Measurements from ENCODE around the gene MAGEA12. TPM values are rescaled to one million over a fixed set of nuclear protein-coding genes. Genes with fewer than 3 reads are reported as not detected.
"Not testable (repeated sequence)": the region's sequence is repeated elsewhere in the genome, so short reads cannot be mapped to it uniquely, and the experiment has no call there.

Gene MAGEA12
- total RNA-seq, result not detected

GRCh38 chrX:152733261-152733975 is at the start of gene MAGEA12, which contains the start of gene CSAG1:
Gene MAGEA12 (plus strand): TSS chrX:152733757. CDS start chrX:152736162, 2,405 bp downstream.
Gene CSAG1 (minus strand): TSS chrX:152733721. CDS start chrX:152732460, 1,261 bp downstream.
- ChIA-PET POLR2A (no interaction called here), CTCF (no interaction called here)
- H3K27me3 Mint-ChIP-seq, result peaks cover 3% of the 10 kb centered on the region
- no peak within 1 kb of the TSS for H3K27ac Mint-ChIP-seq
- no peaks in the 10 kb centered on the region for H3K9me3 Mint-ChIP-seq
- H3K36me3 Mint-ChIP-seq, result no peaks in the 10 kb centered on the region
- no peaks in the 10 kb centered on the region for H3K4me1 Mint-ChIP-seq (ENCODE audit: low read depth)
- no peak for DNase-seq
- H3K4me3 Mint-ChIP-seq, result no peak within 1 kb of the TSS
- intact Hi-C loops (cut with micrococcal nuclease), result no loop called here

DNA sequence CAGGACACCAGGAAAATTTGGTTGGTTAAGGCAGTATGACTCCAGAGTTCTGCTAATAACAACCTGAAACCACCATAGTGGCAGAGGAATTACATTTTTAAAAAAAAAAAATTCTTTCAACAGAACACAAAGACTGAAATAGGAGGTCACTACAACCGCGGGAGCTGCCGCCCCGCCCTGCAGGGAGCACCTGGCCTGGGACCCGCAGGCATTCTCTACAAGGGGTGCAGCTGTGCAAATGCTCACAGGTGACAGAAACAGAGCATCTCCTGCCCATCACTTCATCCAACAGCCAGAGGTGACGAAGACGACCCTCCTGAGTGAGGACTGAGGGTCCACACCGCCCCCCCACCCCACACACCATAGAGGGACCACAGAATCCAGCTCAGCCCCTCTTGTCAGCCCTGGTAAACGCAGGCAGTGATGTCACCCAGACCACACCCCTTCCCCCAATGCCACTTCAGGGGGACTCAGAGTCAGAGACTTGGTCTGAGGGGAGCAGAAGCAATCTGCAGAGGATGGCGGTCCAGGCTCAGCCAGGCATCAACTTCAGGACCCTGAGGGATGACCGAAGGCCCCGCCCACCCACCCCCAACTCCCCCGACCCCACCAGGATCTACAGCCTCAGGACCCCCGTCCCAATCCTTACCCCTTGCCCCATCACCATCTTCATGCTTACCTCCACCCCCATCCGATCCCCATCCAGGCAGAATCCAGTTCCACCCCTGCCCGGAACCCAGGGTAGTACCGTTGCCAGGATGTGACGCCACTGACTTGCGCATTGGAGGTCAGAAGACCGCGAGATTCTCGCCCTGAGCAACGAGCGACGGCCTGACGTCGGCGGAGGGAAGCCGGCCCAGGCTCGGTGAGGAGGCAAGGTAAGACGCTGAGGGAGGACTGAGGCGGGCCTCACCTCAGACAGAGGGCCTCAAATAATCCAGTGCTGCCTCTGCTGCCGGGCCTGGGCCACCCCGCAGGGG is 35.3 kb upstream of the MAGEA12 start, which contains the start of gene MAGEA3:
Gene MAGEA3, plus strand, starts transcription at position 843 of the 980 bp plus-strand sequence. CDS start 2,039 bp downstream, outside the sequence.
- H3K9me3 Mint-ChIP-seq; CTCF ChIA-PET; DNase-seq; H3K27me3 Mint-ChIP-seq; POLR2A ChIA-PET; intact Hi-C loops (cut with micrococcal nuclease); H3K4me3 Mint-ChIP-seq; H3K36me3 Mint-ChIP-seq; H3K27ac Mint-ChIP-seq; H3K4me1 Mint-ChIP-seq (ENCODE audit: low read depth): not testable (repeated sequence)

GRCh38 chrX:152700390-152700789 is 33.2 kb upstream of the MAGEA12 start:
- H3K4me1 Mint-ChIP-seq (ENCODE audit: low read depth); intact Hi-C loops (cut with micrococcal nuclease); CTCF ChIA-PET; H3K36me3 Mint-ChIP-seq; DNase-seq; H3K9me3 Mint-ChIP-seq; H3K27ac Mint-ChIP-seq; H3K27me3 Mint-ChIP-seq; POLR2A ChIA-PET; H3K4me3 Mint-ChIP-seq: not testable (repeated sequence)

DNA sequence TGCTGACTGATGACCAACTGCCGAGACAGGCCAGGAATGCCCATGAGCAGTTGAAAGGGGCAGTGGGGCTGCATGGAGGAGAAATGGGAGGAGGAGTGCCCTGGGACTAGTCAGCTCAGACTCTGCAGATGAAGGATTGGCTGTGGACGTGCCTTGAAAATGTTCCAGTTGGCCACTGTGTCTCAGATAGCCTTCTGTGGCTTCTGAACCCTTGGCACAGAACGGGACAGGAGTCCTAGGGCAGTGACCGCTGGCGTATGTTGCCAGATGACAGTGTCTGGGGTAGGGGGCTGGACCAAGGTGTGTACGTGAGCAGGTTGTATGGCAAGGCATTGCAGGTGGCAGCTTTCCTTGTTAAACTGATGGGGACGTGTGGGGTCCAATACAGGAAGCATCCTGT is 27.1 kb upstream of the MAGEA12 start:
- H3K27ac Mint-ChIP-seq; CTCF ChIA-PET; H3K27me3 Mint-ChIP-seq; H3K4me1 Mint-ChIP-seq (ENCODE audit: low read depth); H3K36me3 Mint-ChIP-seq; intact Hi-C loops (cut with micrococcal nuclease); H3K9me3 Mint-ChIP-seq; H3K4me3 Mint-ChIP-seq; POLR2A ChIA-PET; DNase-seq: not testable (repeated sequence)

DNA sequence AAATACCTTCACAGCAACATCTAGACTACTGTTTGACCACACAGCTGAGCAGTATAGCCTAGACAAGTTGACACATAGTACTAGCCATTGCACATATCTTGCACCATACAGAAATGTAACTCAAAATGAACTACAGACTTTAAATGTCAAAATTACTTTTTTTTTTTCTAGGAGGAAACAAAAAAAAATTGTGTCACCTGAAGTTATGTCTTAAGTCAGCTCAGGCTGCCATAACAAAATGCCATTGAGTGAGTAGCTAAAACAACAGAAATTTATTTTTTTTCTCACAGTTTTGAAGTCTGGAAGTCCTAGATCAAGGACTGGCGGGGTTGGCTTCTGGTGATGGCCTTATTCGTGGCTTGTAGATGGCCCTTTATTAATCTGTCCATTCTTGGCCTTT is 24.4 kb upstream of the MAGEA12 start, which contains the start of gene CSAG2:
Gene CSAG2, minus strand, starts transcription at position 101 of the 400 bp plus-strand sequence. CDS start 161 bp downstream, outside the sequence.
- H3K27me3 Mint-ChIP-seq; intact Hi-C loops (cut with micrococcal nuclease); H3K4me3 Mint-ChIP-seq; H3K36me3 Mint-ChIP-seq; POLR2A ChIA-PET; H3K4me1 Mint-ChIP-seq (ENCODE audit: low read depth); CTCF ChIA-PET; H3K27ac Mint-ChIP-seq; H3K9me3 Mint-ChIP-seq; DNase-seq: not testable (repeated sequence)

DNA sequence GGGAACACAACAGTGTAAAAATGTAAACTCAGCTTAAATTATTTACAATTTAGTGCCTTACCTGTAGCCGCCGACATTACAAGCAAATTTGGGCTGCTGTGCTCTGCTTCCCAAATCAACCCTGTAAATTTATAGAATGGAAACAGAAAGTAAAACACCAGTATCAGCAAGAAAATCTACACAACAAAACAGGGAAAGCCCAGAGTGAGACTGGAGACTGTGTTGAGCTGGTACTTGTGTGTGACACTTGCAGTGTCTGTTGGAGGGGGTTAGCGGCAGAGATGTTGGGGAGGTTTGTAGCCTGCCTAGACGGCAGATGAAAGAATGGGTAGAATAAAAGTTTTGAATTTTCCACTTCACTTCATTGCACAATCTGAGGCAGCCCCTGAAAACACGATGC is 20.4 kb upstream of the MAGEA12 start:
- H3K27ac Mint-ChIP-seq; H3K4me3 Mint-ChIP-seq; H3K4me1 Mint-ChIP-seq (ENCODE audit: low read depth); intact Hi-C loops (cut with micrococcal nuclease); POLR2A ChIA-PET; H3K9me3 Mint-ChIP-seq; CTCF ChIA-PET; H3K36me3 Mint-ChIP-seq; DNase-seq; H3K27me3 Mint-ChIP-seq: not testable (repeated sequence)

- H3K4me1 Mint-ChIP-seq (ENCODE audit: low read depth); intact Hi-C loops (cut with micrococcal nuclease); H3K27ac Mint-ChIP-seq; CTCF ChIA-PET; H3K27me3 Mint-ChIP-seq; POLR2A ChIA-PET; H3K4me3 Mint-ChIP-seq; DNase-seq; H3K36me3 Mint-ChIP-seq; H3K9me3 Mint-ChIP-seq: not testable (repeated sequence)
Observed at GRCh38 chrX:152713815-152714787, 19.5 kb upstream of the MAGEA12 start, which contains the start of gene MAGEA2B. Gene MAGEA2B (plus strand): TSS chrX:152714628. CDS start chrX:152717107, 2,479 bp downstream.

GRCh38 chrX:152725409-152725808 is 8.1 kb upstream of the MAGEA12 start:
- Mint-ChIP-seq H3K27me3 (peaks cover 6% of the 10 kb centered on the region), H3K36me3 (no peaks in the 10 kb centered on the region), H3K9me3 (no peaks in the 10 kb centered on the region), H3K4me1 (ENCODE audit: low read depth) (no peaks in the 10 kb centered on the region), H3K4me3 (no peak overlapping the region), H3K27ac (no peak overlapping the region)
- CTCF ChIA-PET, result no interaction called here
- intact Hi-C loops (cut with micrococcal nuclease), result no loop called here
- POLR2A ChIA-PET, result no interaction called here
- DNase-seq, result no peak

DNA sequence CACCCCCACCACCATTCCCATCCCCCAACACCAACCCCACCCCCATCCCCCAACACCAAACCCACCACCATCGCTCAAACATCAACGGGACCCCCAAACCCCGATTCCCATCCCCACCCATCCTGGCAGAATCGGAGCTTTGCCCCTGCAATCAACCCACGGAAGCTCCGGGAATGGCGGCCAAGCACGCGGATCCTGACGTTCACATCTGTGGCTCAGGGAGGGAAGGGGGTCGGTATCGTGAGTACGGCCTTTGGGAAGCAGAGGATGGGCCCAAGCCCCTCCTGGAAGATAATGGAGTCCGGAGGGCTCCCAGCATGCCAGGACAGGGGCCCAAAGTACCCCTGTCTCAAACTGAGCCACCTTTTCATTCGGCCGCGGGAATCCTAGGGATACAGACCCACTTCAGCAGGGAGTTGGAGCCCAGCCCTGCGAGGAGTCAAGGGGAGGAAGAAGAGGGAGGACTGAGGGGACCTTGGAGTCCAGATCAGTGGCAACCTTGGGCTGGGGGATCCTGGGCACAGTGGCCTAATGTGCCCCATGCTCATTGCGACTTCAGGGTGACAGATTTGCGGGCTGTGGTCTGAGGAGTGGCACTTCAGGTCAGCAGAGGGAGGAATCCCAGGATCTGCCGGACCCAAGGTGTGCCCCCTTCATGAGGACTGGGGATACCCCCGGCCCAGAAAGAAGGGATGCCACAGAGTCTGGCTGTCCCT is 744 bp downstream of the MAGEA12 start:
- H3K4me1 Mint-ChIP-seq (ENCODE audit: low read depth); H3K27ac Mint-ChIP-seq; POLR2A ChIA-PET: not testable (repeated sequence)

GRCh38 chrX:152735101-152735500 is 1.5 kb downstream of the MAGEA12 start:
- ChIA-PET POLR2A (no interaction called here), CTCF (no interaction called here)
- DNase-seq, result no peak

More for the DNA sequence above, 744 bp downstream of the MAGEA12 start:
- CTCF ChIA-PET; H3K36me3 Mint-ChIP-seq; intact Hi-C loops (cut with micrococcal nuclease); H3K9me3 Mint-ChIP-seq; DNase-seq; H3K27me3 Mint-ChIP-seq; H3K4me3 Mint-ChIP-seq: not testable (repeated sequence)

DNA sequence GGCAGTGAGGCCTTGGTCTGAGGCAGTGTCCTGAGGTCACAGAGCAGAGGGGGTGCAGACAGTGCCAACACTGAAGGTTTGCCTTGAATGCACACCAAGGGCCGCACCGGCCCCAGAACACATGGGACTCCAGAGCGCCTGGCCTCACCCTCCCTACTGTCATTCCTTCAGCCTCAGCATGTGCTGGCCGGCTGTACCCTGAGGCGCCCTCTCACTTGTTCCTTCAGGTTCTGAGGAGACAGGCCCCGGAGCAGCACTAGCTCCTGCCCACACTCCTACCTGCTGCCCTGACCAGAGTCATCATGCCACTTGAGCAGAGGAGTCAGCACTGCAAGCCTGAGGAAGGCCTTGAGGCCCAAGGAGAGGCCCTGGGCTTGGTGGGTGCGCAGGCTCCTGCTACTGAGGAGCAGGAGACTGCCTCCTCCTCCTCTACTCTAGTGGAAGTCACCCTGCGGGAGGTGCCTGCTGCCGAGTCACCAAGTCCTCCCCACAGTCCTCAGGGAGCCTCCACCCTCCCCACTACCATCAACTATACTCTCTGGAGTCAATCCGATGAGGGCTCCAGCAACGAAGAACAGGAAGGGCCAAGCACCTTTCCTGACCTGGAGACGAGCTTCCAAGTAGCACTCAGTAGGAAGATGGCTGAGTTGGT is 2.4 kb downstream of the MAGEA12 start:
- intact Hi-C loops (cut with micrococcal nuclease), result no loop called here
- Mint-ChIP-seq H3K27me3 (no peaks in the 10 kb centered on the region), H3K27ac (no peak overlapping the region), H3K36me3 (no peaks in the 10 kb centered on the region), H3K4me3 (no peak overlapping the region), H3K4me1 (ENCODE audit: low read depth) (no peaks in the 10 kb centered on the region), H3K9me3 (no peaks in the 10 kb centered on the region)
- no peak for DNase-seq
- POLR2A ChIA-PET, result no interaction called here
- CTCF ChIA-PET, result no interaction called here

More at GRCh38 chrX:152735101-152735500, 1.5 kb downstream of the MAGEA12 start:
- Mint-ChIP-seq H3K27me3 (no peaks in the 10 kb centered on the region), H3K4me3 (no peak overlapping the region), H3K4me1 (ENCODE audit: low read depth) (no peaks in the 10 kb centered on the region), H3K36me3 (no peaks in the 10 kb centered on the region), H3K27ac (no peak overlapping the region), H3K9me3 (no peaks in the 10 kb centered on the region)
- intact Hi-C loops (cut with micrococcal nuclease), result no loop called here

Measured in activated CD4-positive, alpha-beta memory T cell treated with anti-CD3 and anti-CD28 coated beads for 36 hours (primary cell).